SIG-M5 treated with dmso at 0.1 percent for 504 hours (cell line): ENCODE results near the gene MAGI2.

Experiments used
- DNase-seq: peaks from one replicate; lab custom pipeline; 2025; ENCODE audit not compliant: unreplicated experiment; lab: John Stamatoyannopoulos, UW

MAGI2 gene

DNA sequence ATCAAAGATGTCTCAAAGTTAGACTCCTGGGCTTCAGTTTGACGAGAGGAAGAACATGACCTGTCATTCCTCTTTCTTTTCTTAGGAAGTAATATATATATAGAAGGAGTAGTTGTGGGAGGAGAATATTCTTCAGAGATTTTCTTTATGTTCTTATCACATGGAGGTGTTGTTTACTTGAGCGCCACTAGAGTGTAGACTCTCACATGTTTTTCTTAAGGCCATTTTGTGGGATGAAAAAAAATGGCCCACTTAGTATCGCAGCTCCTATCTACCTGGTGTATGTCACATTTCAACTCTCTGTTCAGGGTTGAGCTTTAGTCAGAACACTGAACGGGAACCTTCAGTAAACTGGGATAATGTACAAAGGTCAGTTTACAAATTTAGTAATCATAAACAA lies 1009.7 kb downstream of the MAGI2 start:
- DNase-seq, result no peak

- DNase-seq, result no peak
These were observed 1011.7 kb downstream of the MAGI2 start for GRCh38 chr7:78441737-78442136.

DNA sequence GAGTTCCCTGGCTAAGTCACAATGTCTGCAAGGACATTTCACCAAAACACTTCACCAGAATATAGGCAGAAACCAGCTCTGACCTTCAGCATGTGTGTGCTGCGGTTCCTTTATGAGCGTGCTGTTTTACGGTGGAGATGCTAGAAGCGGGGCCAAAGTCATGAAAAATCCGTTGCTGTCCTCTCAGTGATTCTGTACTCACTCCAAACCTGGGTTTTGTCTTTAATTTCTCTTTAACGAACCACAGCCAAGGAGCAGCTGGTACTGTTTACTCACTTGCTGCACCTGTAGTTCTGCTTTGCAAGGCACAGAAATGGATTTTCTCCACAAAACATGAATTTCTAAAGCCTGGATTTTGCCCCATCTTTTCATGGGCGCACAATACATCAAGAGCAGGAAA lies 1015.0 kb downstream of the MAGI2 start:
- no peak for DNase-seq

GRCh38 chr7:78437118-78437517 lies 1016.3 kb downstream of the MAGI2 start:
- DNase-seq, result no peak

DNA sequence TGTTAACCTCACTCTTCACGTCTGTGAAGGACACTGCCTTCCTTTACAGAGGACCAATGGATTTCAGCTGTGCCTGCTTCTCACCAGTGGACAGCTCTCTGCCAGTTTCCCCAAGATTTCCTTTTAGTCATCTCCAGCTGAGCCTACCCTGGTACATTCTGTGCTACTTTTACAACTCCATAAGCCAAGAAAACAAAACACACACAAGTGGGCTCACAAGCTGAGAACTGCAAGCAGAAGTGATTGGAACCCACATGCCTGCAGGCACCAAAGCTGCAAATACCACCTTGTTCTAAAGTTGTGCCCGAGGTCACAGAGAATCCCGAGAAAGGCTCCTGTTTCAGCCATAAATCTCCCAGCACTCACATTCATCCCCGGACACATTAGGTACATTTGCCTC lies 1018.1 kb downstream of the MAGI2 start:
- DNase-seq, result no peak

GRCh38 chr7:78434281-78434680 lies 1019.2 kb downstream of the MAGI2 start:
- no peak for DNase-seq

DNA sequence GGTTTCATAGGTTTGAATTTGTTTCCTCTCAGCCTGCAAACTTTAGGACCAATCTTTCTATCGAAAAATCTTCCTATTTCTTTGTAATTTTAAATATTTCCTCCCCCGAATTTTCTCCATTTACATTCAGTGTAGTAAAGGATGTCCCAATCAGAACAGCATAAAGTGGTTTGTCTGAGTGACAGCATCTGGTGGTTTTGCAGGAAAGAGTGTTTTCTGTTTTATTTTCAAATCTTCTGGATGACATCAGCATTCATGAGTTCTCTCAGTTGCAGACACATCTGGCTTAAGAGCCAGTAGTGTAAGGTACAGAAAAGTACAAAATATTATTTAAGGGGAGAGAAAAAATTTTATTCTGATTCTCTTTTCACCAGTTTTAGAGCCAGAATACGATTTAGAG lies 1020.0 kb downstream of the MAGI2 start:
- no peak for DNase-seq

GRCh38 chr7:78429878-78430277 lies 1023.6 kb downstream of the MAGI2 start:
- DNase-seq, result no peak

- no peak for DNase-seq
These were observed 1026.3 kb downstream of the MAGI2 start for GRCh38 chr7:78427209-78427608.

GRCh38 chr7:78420001-78420400 lies 1033.5 kb downstream of the MAGI2 start:
- DNase-seq, result no peak

DNA sequence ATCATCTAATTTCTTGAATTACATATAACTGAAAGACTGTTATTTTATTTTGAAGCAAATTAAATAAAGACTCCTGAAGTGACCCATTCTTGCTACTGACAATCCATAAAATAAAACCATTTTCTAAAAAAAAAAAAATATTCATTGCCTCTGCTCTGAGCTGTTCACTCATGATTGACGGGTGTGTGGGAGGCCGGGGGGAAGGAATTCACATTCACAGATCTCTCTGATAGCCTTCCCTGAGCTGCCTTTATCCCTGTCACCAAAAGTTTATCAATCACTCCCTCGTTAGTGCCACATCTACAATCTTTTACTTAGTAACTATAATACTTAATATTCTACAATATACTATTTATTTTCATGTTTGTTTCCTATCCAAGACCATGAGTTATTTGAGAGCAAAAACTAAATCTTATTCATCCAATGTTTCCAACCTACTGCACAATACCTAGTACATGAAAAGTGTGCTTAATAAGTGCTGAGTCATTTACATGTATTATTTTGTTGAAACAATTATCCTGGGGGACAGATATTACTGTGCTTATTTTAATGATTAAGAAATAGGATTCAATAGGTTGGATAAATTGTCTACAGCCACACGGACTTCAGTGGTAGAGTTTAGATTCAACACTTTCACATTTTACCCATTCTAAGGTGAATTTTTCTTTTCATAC lies 1036.2 kb downstream of the MAGI2 start:
- no peak for DNase-seq

DNA sequence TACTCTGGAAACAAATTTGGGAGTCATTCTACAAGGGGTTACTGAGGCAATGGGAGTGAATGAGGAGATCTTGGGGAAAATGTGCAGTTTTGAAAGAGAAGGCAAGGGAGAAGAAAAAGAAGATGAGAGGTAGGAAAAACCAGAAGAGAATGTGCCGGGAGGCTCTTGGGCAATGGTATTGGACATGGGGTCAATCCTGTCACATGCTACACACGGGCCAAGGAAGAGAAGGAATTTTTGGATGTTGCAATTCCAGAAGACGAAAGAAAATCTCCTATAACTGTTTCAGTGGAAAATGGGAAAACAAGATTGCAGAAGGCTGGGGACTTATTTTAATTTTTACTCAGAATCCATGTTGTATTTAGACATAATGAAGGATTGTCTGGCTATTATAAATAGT lies 1039.9 kb downstream of the MAGI2 start:
- no peak for DNase-seq

- DNase-seq, result no peak
These were observed 1041.1 kb downstream of the MAGI2 start for GRCh38 chr7:78412216-78412858.

DNA sequence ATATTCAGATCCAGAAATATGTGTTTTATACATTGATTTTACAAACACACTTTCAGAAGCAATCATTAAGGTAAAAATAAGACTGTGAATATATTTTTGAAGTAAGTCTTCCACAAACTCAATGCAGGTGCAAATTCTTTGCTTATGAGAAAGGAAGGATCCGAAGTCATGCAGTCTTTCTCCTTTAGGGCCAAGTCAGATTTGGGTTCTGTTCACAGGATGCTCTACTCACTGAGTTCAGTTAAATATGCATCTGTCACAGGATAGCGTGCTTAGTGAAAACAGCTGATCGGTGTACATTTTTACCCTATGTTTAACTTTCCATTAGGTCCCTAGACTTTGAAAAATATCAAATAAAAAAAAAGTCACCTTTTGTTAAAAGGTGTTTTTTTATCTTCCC lies 1046.4 kb downstream of the MAGI2 start:
- DNase-seq, result no peak

DNA sequence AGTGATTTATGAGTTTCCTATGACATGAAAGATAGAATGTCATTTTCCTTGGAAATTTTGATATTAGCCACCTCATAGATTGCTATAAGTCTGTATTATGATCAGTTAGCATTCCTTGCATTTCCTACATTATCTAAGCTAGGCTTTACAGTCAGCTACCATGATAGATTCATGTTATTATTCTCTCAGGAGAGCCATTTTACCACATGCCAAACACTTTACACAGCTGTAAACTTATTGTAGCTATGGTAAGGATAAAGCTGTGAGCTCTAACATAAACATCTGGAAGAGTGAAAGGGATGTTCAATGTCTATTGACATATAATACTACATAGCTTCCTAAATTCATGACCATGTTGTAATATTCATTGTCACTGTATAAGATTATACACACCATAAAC lies 1046.9 kb downstream of the MAGI2 start:
- no peak for DNase-seq

- no peak for DNase-seq
These were observed 1051.4 kb downstream of the MAGI2 start for GRCh38 chr7:78402096-78402495.

GRCh38 chr7:78400038-78400437 lies 1053.4 kb downstream of the MAGI2 start:
- DNase-seq, result no peak

DNA sequence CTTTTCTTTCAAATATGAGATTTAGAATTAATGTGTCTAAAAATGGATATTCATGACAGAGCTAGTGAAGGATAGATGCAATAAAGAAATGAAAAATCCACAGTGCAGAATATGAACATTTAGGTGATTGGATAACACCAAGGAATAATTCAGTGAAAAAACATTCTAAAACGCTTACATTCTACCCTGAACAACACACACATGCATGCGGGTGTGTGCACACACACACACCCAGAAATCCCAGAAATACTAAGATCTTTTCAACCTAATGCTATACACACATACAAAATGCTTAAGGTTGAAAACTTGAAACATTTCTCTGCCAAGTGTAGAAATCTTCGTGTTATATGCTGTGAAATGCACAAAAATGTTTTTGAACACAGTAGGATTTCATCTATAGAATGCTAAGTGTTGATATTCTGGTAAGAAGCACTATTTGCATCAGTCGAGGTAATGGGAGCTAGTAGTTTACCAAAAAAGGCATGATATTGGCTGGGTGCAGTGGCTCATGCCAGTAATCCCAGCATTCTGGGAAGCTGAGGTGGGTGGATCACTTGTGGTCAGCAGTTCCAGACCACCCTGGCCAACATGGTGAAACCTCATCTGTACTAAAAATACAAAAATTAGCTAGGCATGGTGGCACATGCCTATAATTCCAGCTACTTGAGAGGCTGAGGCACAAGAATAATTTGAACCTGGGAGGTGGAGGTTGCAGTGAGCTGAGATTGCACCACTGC lies 1054.3 kb downstream of the MAGI2 start:
- no peak for DNase-seq

GRCh38 chr7:78398576-78398975 lies 1054.9 kb downstream of the MAGI2 start:
- no peak for DNase-seq

DNA sequence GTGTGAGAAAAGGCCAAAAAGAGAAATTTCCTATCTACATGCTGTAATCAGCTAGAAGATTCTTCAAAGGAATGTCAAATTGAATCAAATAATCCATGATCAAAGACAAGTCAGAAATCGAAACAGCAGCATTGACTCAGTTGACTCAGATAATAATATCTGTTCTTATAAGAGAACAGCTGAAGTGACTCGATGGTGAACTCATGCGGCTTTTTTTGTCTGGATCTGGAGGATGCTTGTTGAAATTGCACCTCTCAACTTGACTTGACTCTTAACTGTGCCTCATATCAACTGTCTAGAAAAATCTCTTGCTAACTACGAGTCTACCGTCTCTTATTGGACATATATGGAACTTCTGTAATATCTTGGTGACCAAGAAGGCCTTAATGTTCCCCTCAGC lies 1055.4 kb downstream of the MAGI2 start:
- DNase-seq, result no peak

- DNase-seq, result no peak
These were observed 1057.3 kb downstream of the MAGI2 start for GRCh38 chr7:78396210-78396609.

GRCh38 chr7:78395298-78396036 lies 1058.0 kb downstream of the MAGI2 start:
- no peak for DNase-seq
